Activated gamma-delta T cell (primary cell): ENCODE measurements around the gene ZNF200.

Source experiments
- DNase-seq: peaks from one replicate; lab custom pipeline; 2025; lab: John Stamatoyannopoulos, UW

ZNF200 gene

GRCh38 chr16:3175157-3176093 is 59.5 kb downstream of the ZNF200 start:
- DNase-seq, result no peak

- no peak for DNase-seq
These were observed 60.3 kb downstream of the ZNF200 start for GRCh38 chr16:3174618-3175148.

- DNase-seq, result no peak
These were observed 60.9 kb downstream of the ZNF200 start for GRCh38 chr16:3173892-3174617.
